Left forelimb (tissue), 1 donor: ENCODE data around the gene CAV2.

Experiments used
- DNase-seq: peaks from one replicate; pipeline ENCODE4 v3.0.0-alpha.2; 2018; ENCODE audit warnings: low spot score

The CAV2 gene

GRCh38 chr7:116546916-116547315 is 47.4 kb downstream of the CAV2 start:
- no peak for DNase-seq

GRCh38 chr7:116547347-116547746 is 47.8 kb downstream of the CAV2 start:
- no peak for DNase-seq

- DNase-seq = no peak
These were observed 49.0 kb downstream of the CAV2 start for GRCh38 chr7:116548506-116548905.

- no peak for DNase-seq
These were observed 49.8 kb downstream of the CAV2 start for GRCh38 chr7:116549370-116549769.

- DNase-seq = no peak
These were observed 52.2 kb downstream of the CAV2 start for GRCh38 chr7:116551692-116552091.

GRCh38 chr7:116552602-116553001 is 53.1 kb downstream of the CAV2 start:
- DNase-seq = no peak

- no peak for DNase-seq
These were observed 53.8 kb downstream of the CAV2 start for GRCh38 chr7:116553168-116553964.

GRCh38 chr7:116554436-116554835 is 54.9 kb downstream of the CAV2 start:
- DNase-seq = no peak

GRCh38 chr7:116554911-116555310 is 55.4 kb downstream of the CAV2 start:
- DNase-seq = no peak

- no peak for DNase-seq
These were observed 57.6 kb downstream of the CAV2 start for GRCh38 chr7:116557066-116557585.

GRCh38 chr7:116557901-116558300 is 58.4 kb downstream of the CAV2 start:
- no peak for DNase-seq
